HG03575 (cell line): ENCODE measurements around the gene CASKIN1.

Source experiments
- ATAC-seq: cut with Tn5 transposase; IDR thresholded peaks from one replicate; pipeline ENCODE4 v1.9.1; 2021; ENCODE audit not compliant: unreplicated experiment, insufficient number of reproducible peaks, low FRiP score; ENCODE audit errors: extremely low read depth

The CASKIN1 gene

GRCh38 chr16:2179576-2179975 is 16.8 kb downstream of the CASKIN1 start:
- no peak for ATAC-seq

DNA sequence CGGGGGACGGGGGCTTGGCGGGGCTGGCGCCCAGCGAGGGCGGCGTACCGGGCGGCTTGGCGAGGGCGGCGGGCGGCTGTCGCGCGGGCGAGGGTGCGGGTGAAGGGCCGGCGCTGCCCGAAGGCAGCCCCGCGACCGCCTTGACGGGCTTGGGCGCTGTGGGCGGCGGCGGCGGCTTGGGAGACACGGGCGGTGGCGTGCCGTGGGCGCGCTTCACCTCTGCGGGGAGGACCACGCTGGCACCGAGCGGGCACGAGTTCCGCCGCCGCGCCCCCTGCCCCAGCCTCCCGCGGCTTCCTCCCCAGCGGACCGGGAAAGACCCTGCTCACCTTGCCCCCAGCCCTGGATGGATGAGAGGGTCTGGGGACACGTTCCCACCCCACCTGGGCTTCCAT is 17.3 kb downstream of the CASKIN1 start:
- no peak for ATAC-seq

DNA sequence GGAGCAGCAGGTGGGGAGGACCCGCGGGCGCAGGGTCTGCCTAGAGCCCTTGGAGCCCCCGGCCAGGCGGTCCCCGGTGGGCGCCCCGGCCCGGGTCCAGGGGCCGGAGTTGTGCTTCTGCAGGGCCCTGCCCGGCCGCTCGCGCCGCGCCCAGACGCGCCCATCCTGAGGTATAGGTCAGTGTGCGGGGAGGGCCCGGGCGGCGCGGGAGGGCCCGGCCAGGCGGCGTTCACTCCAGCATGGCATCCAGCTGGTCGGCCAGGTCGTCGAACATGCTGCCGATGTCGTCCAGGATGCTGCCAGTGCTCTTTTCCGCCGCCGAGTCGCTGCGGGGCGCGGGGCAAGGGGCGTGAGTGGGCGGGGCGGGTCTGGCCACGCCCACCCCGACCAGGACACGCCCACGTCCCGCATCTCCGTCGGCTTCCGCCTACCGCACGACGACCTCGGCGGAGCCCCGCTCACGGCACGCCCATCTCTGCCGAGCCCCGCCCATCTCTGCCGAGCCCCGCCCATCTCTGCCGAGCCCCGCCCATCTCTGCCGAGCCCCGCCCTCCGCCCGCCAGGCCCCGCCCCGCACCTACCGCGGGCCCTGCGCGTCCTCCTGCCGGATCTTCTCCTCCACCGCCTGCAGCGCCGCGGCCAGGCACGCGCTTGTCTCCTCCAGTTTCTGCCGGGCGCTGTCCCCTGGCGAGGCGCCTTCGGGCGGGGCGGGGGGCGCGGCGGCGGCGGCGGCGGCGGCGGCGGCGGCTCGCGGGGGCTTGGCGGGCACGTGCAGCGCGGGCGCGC is 17.9 kb downstream of the CASKIN1 start:
- ATAC-seq = no peak

DNA sequence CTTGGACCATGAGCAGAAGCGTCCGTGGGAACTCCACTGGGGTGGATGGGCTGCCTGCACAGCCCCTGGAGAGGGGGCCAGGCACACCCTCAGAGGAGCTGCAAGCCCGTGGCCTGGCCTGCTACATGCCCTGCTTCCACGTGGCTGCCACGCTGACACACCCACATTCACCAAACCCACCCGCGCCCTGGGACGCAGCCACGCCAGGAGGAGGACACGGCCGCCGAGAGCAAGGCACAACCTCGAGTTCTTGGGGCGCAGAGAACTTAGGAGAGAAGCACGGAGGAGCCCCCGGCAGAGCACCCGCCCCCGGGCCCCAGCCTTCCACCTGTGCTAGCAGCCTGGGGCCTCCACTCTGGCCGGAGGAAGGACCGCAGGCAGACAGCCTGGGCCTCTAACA is 18.8 kb downstream of the CASKIN1 start:
- no peak for ATAC-seq

GRCh38 chr16:2177101-2177500 is 19.3 kb downstream of the CASKIN1 start:
- ATAC-seq = no peak

DNA sequence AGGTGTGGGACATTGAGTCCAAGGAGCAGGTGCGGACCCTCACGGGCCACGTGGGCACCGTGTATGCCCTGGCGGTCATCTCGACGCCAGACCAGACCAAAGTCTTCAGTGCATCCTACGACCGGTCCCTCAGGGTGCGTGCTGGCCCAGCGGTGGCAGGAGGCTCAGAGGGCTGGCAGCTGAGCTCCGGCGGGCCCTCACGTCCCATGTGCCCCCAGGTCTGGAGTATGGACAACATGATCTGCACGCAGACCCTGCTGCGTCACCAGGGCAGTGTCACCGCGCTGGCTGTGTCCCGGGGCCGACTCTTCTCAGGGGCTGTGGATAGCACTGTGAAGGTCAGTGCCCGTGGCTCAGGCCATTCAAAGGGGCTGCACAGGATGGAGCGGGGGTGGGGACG is 20.4 kb downstream of the CASKIN1 start:
- no peak for ATAC-seq

DNA sequence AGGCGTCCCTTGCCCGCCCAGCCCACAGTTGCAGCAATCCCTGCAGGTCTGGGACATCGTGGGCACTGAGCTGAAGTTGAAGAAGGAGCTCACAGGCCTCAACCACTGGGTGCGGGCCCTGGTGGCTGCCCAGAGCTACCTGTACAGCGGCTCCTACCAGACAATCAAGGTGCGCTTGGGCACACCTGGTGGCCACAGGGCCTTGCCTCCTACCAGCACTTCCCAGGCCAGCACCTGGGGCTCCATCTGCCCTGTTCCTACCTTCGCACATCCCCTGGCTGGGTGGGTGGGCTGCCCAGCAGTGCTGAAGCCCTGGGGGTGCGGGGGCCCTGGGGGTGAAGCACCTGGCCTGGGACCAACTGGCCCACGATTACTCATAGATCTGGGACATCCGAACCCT is 21.0 kb downstream of the CASKIN1 start:
- ATAC-seq = no peak

DNA sequence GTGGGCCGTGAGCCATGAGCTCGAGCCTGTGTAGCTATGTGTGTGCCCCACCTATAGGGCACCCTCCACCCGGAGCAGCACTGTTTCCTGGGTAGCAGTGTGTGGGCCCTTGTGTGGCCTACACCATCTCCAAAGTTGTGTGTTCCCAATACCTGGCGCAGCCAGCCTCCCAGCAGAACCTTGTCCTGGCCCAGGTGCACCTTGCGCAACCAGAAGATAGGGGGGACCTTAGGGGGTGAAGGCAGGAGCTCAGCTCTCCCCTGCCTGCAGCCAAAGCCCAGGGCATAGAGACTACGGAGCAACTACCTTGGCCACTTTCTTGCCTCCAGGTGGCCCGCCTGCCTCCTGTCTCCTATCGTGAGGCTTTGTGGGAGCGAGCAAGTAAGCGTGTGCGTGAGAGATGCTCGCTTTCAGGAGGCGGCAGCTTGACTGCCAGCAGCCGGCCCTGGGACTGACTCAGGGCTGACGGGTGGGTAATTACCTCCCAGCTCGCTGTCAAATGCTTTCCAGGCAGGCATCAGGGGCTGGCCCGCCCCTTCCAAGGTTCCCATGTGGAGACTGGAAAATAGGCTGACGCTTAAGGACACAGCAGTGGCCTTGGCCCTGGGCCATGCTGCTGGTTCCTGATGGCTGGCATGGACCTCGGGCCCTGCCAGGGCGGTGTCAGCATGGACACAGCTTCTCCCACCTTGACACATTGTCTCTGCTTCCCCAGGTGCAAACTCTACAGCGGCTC is 21.8 kb downstream of the CASKIN1 start:
- ATAC-seq = no peak

GRCh38 chr16:2173916-2174315 is 22.5 kb downstream of the CASKIN1 start:
- no peak for ATAC-seq

DNA sequence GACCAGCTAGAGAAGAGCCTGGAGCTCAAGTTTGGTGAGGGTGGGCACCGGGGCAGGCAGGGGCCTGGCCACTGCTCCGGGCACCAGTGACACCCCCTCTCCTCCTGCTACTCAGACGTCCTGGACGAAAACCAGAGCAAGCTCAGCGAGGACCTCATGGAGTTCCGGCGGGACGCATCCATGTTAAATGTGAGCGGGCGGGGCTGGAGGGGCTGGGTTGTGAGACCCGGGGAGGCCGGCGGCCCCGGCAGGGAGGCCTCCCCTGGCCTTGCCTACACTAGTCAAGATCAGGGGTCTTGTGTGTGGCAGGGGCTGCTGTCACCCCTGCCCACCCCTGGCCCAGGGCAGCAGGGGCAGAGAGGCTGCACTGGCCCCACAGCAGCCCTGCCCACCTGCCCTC is 23.0 kb downstream of the CASKIN1 start:
- no peak for ATAC-seq

DNA sequence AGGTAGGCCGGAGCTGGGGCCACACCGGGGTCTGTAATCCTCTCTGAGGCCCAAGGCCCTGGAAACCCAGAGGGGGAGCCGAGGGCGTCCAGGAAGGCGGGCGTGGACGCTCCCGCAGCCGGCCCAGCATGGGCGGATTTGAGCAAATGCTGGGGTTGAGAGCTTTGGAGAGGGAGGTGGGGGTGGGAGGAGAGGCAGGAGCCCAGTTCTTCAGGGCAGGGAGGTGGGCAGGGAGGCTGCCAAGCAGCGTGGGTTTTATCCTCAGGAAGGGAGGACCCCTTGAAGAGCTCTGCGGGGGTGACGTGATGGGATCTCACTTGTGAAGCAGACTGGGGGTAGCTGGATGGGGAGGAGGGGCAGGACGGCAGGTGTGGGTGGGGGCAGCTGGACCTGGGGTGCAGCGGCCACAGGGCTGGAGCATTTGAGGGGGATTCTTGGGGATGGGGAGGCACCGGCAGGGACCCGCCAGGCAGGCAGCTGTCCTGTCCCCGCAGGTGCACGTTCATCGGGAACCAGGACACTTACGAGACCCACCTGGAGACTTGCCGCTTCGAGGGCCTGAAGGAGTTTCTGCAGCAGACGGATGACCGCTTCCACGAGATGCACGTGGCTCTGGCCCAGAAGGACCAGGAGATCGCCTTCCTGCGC is 23.6 kb downstream of the CASKIN1 start:
- no peak for ATAC-seq

- no peak for ATAC-seq
Measured at GRCh38 chr16:2171601-2172178, 24.7 kb downstream of the CASKIN1 start.

GRCh38 chr16:2170587-2171435 is 25.6 kb downstream of the CASKIN1 start:
- no peak for ATAC-seq

DNA sequence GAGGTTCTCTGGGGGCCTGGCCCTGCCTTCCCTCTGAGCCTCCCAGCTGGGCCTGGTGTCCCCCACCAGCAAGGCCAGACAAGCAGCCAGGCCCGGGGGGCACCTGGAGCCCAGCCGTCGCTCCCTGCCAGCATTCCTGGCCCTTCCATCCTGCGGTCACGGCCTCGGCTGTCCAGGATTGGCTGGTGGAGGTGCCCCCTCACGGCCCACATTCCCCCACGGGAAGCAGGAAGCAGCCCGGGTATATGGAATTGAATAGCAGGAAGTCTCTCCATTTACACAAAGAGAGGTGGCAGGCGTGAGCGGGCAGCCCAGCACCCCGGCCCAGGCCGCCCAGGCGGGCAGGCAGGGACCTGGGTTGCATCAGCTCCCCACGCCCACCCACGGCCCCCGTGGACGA is 26.3 kb downstream of the CASKIN1 start:
- no peak for ATAC-seq

DNA sequence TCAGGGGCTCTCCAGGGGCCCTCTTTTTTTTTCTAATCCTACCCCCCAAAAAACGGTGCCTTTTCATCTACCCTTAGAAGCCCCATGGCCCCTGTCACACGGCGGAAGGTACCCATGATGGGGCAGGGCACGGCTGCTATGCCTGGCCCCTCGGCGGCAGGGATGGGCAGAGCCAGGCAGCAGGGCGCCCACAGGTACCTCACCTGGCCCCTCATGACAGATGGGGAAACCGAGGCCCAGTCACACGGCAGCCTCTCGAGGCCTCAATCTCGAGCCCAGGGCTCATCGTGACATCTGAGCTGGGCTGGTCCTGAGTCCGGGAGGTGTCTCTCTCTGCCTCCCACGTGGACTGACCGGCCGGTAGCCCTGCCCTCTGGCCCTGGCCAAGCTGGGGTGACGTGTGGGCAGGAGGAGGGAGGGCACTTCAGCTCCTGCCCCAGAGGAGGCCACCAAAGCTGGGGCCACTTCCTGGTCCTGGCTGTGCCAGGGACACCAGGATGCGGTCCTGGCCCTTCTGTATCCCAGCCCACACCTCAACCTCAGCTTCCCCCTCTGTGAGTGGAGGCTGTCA is 29.3 kb downstream of the CASKIN1 start:
- ATAC-seq = no peak

DNA sequence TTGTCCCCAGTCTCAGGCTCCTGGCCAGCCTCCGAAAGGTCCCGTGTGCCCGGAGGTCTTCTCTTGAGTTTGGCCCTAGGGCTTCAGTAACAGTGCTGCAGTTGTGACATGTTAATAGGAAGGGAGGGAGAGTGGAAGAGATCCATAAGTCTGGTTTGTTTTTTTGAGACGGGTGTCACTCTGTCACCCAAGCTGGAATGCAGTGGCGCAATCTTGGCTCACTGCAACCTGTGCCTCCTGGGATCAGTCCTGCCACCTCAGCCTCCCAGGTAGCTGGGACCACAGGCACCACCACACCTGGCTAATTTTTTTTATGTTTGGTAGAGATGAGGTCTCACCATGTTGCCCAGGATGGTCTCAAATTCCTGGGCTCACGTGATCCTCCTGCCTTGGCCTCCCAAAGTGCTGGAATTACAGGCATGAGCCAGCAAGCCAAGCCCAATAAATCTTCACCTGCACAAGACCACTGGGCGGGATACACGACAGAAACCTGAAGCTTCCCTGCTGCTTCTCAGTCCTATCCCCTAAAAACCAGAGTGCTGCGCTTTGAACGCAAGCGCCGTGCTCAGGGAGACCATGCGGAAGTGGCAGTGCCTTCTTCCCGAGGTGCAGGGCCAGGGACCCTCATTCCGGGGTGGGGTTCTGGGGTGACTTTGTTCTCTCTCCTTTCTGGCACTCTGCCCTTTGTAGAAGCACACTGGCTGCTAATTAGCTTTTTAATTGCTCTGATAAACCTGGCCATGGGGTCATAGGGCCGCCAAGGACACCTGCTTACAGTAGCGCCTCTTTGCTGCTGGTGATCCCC is 29.9 kb downstream of the CASKIN1 start:
- ATAC-seq = no peak

DNA sequence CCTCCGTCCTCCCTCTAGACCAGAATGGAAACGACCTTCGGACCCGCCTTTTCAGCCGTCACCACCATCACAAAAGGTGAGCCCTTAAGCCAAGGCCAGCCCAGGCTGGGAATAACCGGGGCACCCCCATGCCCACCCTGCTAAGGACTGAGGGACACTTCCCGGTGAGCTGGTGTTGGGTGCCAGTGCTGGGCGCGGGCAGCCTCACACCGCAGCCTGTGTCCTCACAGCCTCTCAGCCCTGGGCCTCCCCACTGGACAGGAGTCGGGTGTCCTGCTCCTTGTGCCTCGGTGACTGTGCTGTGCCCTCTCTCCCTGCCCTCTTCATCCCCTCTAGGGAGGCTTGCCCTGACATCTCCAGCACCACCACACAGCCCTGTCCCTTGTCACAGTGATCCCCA is 30.5 kb downstream of the CASKIN1 start:
- ATAC-seq = no peak
